Parathyroid adenoma (tissue), 2 donors: ENCODE data around the gene CUX1.
"Not testable (repeated sequence)": the region's sequence is repeated elsewhere in the genome, so short reads cannot be mapped to it uniquely, and the experiment has no call there.

Experiments used
- H2AFZ ChIP-seq: fragments of 300-600 bp; sonication (generic); one replicate; pipeline ENCODE4 v1.7.0; 2017; ENCODE audit warnings: antibody characterized with exemption, mild to moderate bottlenecking
- H3K27ac ChIP-seq: fragments of 300-600 bp; sonication (generic); one replicate; pipeline ENCODE4 v1.7.0; 2017
- H3K27me3 ChIP-seq: fragments of 300-600 bp; sonication (generic); one replicate; pipeline ENCODE4 v1.7.0; 2017; ENCODE audit warnings: low read length; ENCODE audit not compliant: control insufficient read depth, insufficient read depth
- H3K36me3 ChIP-seq: fragments of 300-600 bp; sonication (generic); one replicate; pipeline ENCODE4 v1.7.0; 2017; ENCODE audit warnings: low read length; ENCODE audit not compliant: control insufficient read depth, insufficient read depth
- H3K4me1 ChIP-seq: fragments of 300-600 bp; sonication (generic); one replicate; pipeline ENCODE4 v1.7.0; 2017; ENCODE audit warnings: control low read depth
- H3K4me2 ChIP-seq: fragments of 300-600 bp; sonication (generic); one replicate; pipeline ENCODE4 v1.7.0; 2017; ENCODE audit warnings: low read length
- H3K4me3 ChIP-seq: fragments of 300-600 bp; sonication (generic); one replicate; pipeline ENCODE4 v1.7.0; 2017; ENCODE audit warnings: low read depth, low read length
- H3K79me2 ChIP-seq: fragments of 300-600 bp; sonication (generic); one replicate; pipeline ENCODE4 v1.7.0; 2017; ENCODE audit warnings: control low read depth
- H3K9ac ChIP-seq: fragments of 300-600 bp; sonication (generic); one replicate; pipeline ENCODE4 v1.7.0; 2017; ENCODE audit warnings: mild to moderate bottlenecking
- H3K9me3 ChIP-seq: fragments of 300-600 bp; sonication (generic); one replicate; pipeline ENCODE4 v1.7.0; 2017; ENCODE audit warnings: low read length; ENCODE audit not compliant: control insufficient read depth
- TF ChIP-seq, protein P1 (sequence below): fragments of 300-600 bp; sonication (generic); IDR thresholded peaks from one replicate; pipeline ENCODE4 v1.7.0; 2017; ENCODE audit warnings: antibody characterized with exemption, mild to moderate bottlenecking
- donor health status: primary hyperparathyroidism.

CUX1 gene

DNA sequence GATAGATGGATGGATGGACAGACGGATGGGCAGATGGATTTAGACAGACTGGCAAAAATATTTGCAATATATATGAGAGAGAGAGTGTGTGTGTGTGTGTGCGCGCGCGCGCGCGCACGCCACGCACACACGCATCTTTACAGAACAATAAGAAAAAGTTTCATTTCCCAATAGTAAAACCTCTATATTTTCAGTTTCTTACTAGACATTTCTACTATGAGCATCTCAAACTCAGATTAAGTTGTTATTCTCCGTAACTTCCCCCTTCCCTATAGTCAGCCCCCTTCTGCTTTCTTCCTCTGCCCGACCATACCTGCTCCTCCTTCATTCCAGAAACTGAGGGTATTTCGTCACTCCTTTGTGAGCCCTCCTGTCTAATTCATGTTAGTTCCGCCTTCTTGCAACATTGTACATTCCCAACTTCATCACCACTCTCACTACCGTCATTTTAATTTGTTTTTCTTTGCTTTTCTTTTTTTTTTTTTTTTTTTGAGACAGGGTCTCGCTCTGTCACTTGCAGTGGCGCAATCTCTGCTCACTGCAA lies 314.9 kb downstream of the CUX1 start:
- Histone ChIP-seq H3K4me1 (peaks cover 8% of the 10 kb centered on the region), H2AFZ (no peak overlapping the region), H3K4me2 (no peak overlapping the region), H3K4me3 (no peak overlapping the region), H3K9ac (no peak overlapping the region), H3K9me3 (no peaks in the 10 kb centered on the region), H3K79me2 (no peaks in the 10 kb centered on the region), H3K27me3 (no peaks in the 10 kb centered on the region), H3K36me3 (no peaks in the 10 kb centered on the region), H3K27ac (no peak overlapping the region)
- TF ChIP-seq, protein P1, sequence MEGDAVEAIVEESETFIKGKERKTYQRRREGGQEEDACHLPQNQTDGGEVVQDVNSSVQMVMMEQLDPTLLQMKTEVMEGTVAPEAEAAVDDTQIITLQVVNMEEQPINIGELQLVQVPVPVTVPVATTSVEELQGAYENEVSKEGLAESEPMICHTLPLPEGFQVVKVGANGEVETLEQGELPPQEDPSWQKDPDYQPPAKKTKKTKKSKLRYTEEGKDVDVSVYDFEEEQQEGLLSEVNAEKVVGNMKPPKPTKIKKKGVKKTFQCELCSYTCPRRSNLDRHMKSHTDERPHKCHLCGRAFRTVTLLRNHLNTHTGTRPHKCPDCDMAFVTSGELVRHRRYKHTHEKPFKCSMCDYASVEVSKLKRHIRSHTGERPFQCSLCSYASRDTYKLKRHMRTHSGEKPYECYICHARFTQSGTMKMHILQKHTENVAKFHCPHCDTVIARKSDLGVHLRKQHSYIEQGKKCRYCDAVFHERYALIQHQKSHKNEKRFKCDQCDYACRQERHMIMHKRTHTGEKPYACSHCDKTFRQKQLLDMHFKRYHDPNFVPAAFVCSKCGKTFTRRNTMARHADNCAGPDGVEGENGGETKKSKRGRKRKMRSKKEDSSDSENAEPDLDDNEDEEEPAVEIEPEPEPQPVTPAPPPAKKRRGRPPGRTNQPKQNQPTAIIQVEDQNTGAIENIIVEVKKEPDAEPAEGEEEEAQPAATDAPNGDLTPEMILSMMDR: no peak

DNA sequence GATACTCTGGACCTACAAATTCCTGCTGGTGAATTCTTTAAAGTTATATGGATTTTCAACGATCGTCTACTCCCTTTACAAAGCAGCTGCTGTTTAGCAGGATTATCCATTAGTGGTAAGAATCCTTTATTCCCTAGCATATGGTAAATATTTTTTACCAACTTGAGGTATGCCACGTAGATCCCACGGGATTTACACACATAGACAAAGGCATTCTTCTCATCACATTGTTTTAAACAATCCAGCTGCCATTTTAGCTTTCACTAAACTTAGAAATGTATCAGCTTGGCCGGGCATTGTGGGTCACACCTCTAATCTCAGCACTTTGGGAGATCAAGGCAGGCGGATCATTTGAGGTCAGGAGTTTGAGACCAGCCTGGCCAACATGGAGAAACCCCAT lies 321.2 kb downstream of the CUX1 start:
- H3K4me1 ChIP-seq: no peaks in the 10 kb centered on the region
- no peaks in the 10 kb centered on the region for H3K36me3 ChIP-seq
- H3K4me3 ChIP-seq: no peak overlapping the region

DNA sequence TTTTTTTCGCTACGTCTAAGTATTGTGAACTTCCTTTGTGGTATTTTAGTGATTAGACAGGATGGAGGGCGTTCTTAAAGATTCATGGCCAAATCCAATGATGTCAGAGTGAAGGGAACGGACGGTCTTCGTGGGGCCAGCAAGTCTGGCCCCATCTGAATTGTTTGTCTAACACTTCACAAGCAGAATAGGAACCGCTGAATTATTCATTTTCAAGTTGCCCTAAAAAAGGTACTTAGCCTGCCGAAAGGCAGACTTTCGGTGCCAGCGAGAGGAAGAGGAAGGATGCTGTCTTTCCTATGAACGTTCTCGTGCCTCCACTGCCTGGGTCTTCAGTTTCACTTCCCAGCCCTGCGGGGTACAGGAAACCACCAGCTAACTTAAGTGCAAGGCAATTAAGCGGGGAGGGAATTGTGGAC lies 323.5 kb downstream of the CUX1 start:
- Histone ChIP-seq H2AFZ (no peak overlapping the region), H3K36me3 (no peaks in the 10 kb centered on the region), H3K4me2 (no peak overlapping the region), H3K4me3 (no peak overlapping the region), H3K9me3 (no peaks in the 10 kb centered on the region), H3K79me2 (no peaks in the 10 kb centered on the region), H3K4me1 (no peaks in the 10 kb centered on the region), H3K27ac (no peak overlapping the region), H3K27me3 (no peaks in the 10 kb centered on the region), H3K9ac (no peak overlapping the region)
- TF ChIP-seq, protein P1: no peak

More for the DNA sequence above, 321.2 kb downstream of the CUX1 start:
- H2AFZ ChIP-seq: no peak overlapping the region
- no peaks in the 10 kb centered on the region for H3K79me2 ChIP-seq
- TF ChIP-seq, protein P1: no peak
- H3K9me3 ChIP-seq: no peaks in the 10 kb centered on the region
- no peak overlapping the region for H3K27ac ChIP-seq
- no peak overlapping the region for H3K9ac ChIP-seq
- no peak overlapping the region for H3K4me2 ChIP-seq
- H3K27me3 ChIP-seq: no peaks in the 10 kb centered on the region

DNA sequence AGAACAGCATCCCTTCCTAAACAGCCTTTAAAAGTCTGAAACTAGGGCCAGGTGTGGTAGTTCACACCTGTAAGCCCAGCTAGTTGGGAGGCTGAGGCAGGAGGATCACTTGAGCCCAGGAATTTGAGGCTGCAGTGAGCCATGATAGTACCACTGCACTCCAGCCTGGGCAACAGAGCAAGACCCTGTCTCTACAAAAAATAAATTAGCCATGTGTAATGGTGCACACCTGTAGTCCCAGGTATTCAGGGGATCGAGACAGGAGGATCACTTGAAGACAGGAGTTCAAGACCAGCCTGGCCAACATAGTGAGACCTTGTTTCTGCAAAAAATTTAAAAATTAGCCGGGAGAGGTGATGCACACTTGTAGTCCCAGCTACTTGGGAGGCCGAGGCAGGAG lies 325.0 kb downstream of the CUX1 start:
- not testable (repeated sequence) for H3K27me3 ChIP-seq, H3K36me3 ChIP-seq, H3K4me2 ChIP-seq, H3K79me2 ChIP-seq, H3K27ac ChIP-seq, H2AFZ ChIP-seq, H3K4me3 ChIP-seq, H3K4me1 ChIP-seq, H3K9me3 ChIP-seq, H3K9ac ChIP-seq

DNA sequence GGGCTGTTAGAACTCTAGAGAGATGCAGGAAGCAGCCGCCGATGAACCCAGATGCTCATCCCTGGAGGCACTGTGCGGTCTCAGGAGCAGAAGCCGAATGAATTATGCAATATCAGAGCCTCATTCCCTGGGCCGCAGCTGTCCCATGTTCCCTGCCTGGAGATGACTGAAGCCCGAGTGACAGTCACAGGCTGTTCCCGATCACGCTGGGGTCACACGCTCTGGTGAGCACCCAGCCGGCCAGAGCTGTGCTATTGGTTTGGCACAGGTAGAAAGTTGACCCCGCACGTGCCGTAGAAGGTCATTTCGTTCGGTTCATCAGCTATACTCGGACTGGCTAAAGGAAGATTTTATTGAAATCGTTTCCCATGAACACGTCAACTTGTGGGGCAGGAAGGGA lies 328.7 kb downstream of the CUX1 start:
- Histone ChIP-seq H2AFZ (no peak overlapping the region), H3K4me3 (no peak overlapping the region), H3K27me3 (no peaks in the 10 kb centered on the region), H3K9me3 (no peaks in the 10 kb centered on the region), H3K4me2 (no peak overlapping the region), H3K79me2 (no peaks in the 10 kb centered on the region), H3K4me1 (no peaks in the 10 kb centered on the region), H3K36me3 (no peaks in the 10 kb centered on the region), H3K27ac (no peak overlapping the region), H3K9ac (no peak overlapping the region)
- TF ChIP-seq, protein P1: no peak
